Liver (tissue), 9 donors: Measurements from ENCODE around the gene LPAR2. TPM values are rescaled to one million over a fixed set of nuclear protein-coding genes. Genes with fewer than 3 reads are reported as not detected.

Experiments
- DNase-seq: peaks from one replicate; pipeline ENCODE4 v3.0.0-alpha.2; 2017; ENCODE audit warnings: low spot score
- H3K27ac ChIP-seq, 2 donors: one replicate each; pipeline ENCODE4 v1.7.0; 2013; ENCODE audit warnings: inconsistent platforms in 2 of 2, low read length in 2 of 2, control low read depth in 1 of 2, low read depth in 1 of 2, mild to moderate bottlenecking in 1 of 2
- H3K27me3 ChIP-seq, 4 donors: one replicate each; pipeline versions ENCODE4 v1.6.1 to v1.7.0; 2013; ENCODE audit warnings: low read length in 3 of 4, inconsistent platforms in 1 of 4, mild to moderate bottlenecking in 1 of 4, moderate library complexity in 1 of 4; ENCODE audit not compliant: control insufficient read depth in 4 of 4, insufficient read depth in 4 of 4
- H3K36me3 ChIP-seq, 4 donors: one replicate each; pipeline versions ENCODE4 v1.6.1 to v1.7.0; 2013; ENCODE audit warnings: low read length in 3 of 4, mild to moderate bottlenecking in 3 of 4, low read depth in 1 of 4, moderate library complexity in 1 of 4; ENCODE audit not compliant: control insufficient read depth in 4 of 4, insufficient read depth in 3 of 4
- H3K4me1 ChIP-seq, 4 donors: one replicate each; pipeline versions ENCODE4 v1.6.1 to v1.7.0; 2013; ENCODE audit warnings: low read length in 3 of 4, mild to moderate bottlenecking in 3 of 4, moderate library complexity in 1 of 4; ENCODE audit not compliant: control insufficient read depth in 4 of 4, insufficient read depth in 4 of 4
- H3K4me3 ChIP-seq, 3 donors: one replicate each; pipeline versions ENCODE4 v1.6.1 to v1.7.0; 2013; ENCODE audit warnings: low read length in 3 of 3, control low read depth in 1 of 3, low read depth in 1 of 3, mild to moderate bottlenecking in 1 of 3
- H3K9ac ChIP-seq, 2 donors: one replicate each; pipeline ENCODE4 v1.7.0; 2013; ENCODE audit warnings: low read length in 2 of 2, mild to moderate bottlenecking in 2 of 2, moderate library complexity in 2 of 2, control low read depth in 1 of 2, low read depth in 1 of 2
- H3K9me3 ChIP-seq, 4 donors: one replicate each; pipeline versions ENCODE4 v1.6.1 to v1.7.0; 2013; ENCODE audit warnings: low read length in 3 of 4; ENCODE audit not compliant: control insufficient read depth in 4 of 4
- ATF3 ChIP-seq: IDR thresholded peaks from 2 replicates; pipeline ENCODE4 v1.6.1; 2016; ENCODE audit warnings: antibody characterized with exemption
- CTCF ChIP-seq: fragments of 150-350 bp; IDR thresholded peaks from 2 replicates; pipeline ENCODE4 v1.5.1; 2017; ENCODE audit warnings: improper control_type of control experiment, low read depth, low read length; ENCODE audit not compliant: missing input control
- EGR1 ChIP-seq, 2 donors: IDR thresholded peaks; 2 replicates each; pipeline ENCODE4 v1.6.1; 2016 to 2018; ENCODE audit warnings: antibody characterized with exemption in 2 of 2, low read depth in 2 of 2
- FOXA1 ChIP-seq: IDR thresholded peaks from 2 replicates; pipeline ENCODE4 v1.6.1; 2016; ENCODE audit warnings: antibody characterized with exemption
- FOXA2 ChIP-seq: IDR thresholded peaks from 2 replicates; pipeline ENCODE4 v1.6.1; 2016; ENCODE audit warnings: antibody characterized with exemption
- GABPA ChIP-seq, 2 donors: IDR thresholded peaks in 1 of 2; conservative IDR thresholded peaks in 1 of 2; 2 replicates each; pipeline ENCODE4 v1.6.1; 2016; ENCODE audit warnings: antibody characterized with exemption in 2 of 2, mild to moderate bottlenecking in 1 of 2, moderate library complexity in 1 of 2
- HNF4A ChIP-seq, 2 donors: conservative IDR thresholded peaks; 2 replicates each; pipeline ENCODE4 v1.6.1; 2016; ENCODE audit warnings: antibody characterized with exemption in 2 of 2, mild to moderate bottlenecking in 2 of 2
- HNF4G ChIP-seq: IDR thresholded peaks from 2 replicates; pipeline ENCODE4 v1.6.1; 2016; ENCODE audit warnings: antibody characterized with exemption
- JUND ChIP-seq, 2 donors: IDR thresholded peaks; 2 replicates each; pipeline ENCODE4 v1.6.1; 2016; ENCODE audit warnings: antibody characterized with exemption in 2 of 2
- MAX ChIP-seq: IDR thresholded peaks from 2 replicates; pipeline ENCODE4 v1.6.1; 2016; ENCODE audit warnings: antibody characterized with exemption
- NR2F2 ChIP-seq: IDR thresholded peaks from 2 replicates; pipeline ENCODE4 v1.6.1; 2016; ENCODE audit warnings: antibody characterized with exemption
- RAD21 ChIP-seq, 2 donors: IDR thresholded peaks; 2 replicates each; pipeline ENCODE4 v1.6.1; 2016; ENCODE audit warnings: antibody characterized with exemption in 2 of 2, mild to moderate bottlenecking in 2 of 2
- RXRA ChIP-seq, 2 donors: IDR thresholded peaks; 2 replicates each; pipeline ENCODE4 v1.6.1; 2017 to 2018; ENCODE audit warnings: antibody characterized with exemption in 2 of 2, mild to moderate bottlenecking in 1 of 2
- SP1 ChIP-seq: IDR thresholded peaks from 2 replicates; pipeline ENCODE4 v1.6.1; 2018; ENCODE audit warnings: antibody characterized with exemption, mild to moderate bottlenecking
- YY1 ChIP-seq: IDR thresholded peaks from 2 replicates; pipeline ENCODE4 v1.6.1; 2016; ENCODE audit warnings: antibody characterized with exemption, mild to moderate bottlenecking
- WGBS: extraction: QIAGEN DNeasy Blood & Tissue Kit; methylation state at CpG from one replicate; pipeline ENCODE4 v1.1.7; 2013; 5-methylcytosine and 5-hydroxymethylcytosine counted together
- polyA plus RNA-seq, 2 donors: library from polyadenylated mRNA; stranded (reverse) in 1 of 2; unstranded in 1 of 2; fragments of 200-250 nt in 1 of 2; fragments of >200 nt in 1 of 2; fragmentation: Nextera tagmentation in 1 of 2; extraction: Ambion mirVana in 1 of 2; gene quantifications; one replicate each; pipeline versions ENCODE4 v1.2.1 to v1.2.3, GENCODE V29; 2013 to 2015
- total RNA-seq, 2 donors: library from RNA; depleted of rRNA; stranded (reverse); fragments of >200 nt; gene quantifications; one replicate each; pipeline ENCODE4 v1.2.3, GENCODE V29; 2014
- TF ChIP-seq, protein P1 (sequence below): IDR thresholded peaks from 2 replicates; pipeline ENCODE4 v1.6.1; 2016; ENCODE audit warnings: antibody characterized with exemption, mild to moderate bottlenecking
- TF ChIP-seq, protein P2 (sequence below): IDR thresholded peaks from 2 replicates; pipeline ENCODE4 v1.6.1; 2016; ENCODE audit warnings: antibody characterized with exemption
- donor health status: healthy.
- donor health status: healthy.
- donor health status: healthy.
- donor health status: healthy.
- donor health status: healthy.

Gene LPAR2
- total RNA-seq (1 to 10 TPM; 1.0 to 3.4 TPM), polyA plus RNA-seq (1 to 10 TPM; 1.0 to 1.3 TPM)

GRCh38 chr19:19627621-19628500 is at the start of gene LPAR2:
Gene LPAR2, minus strand, starts transcription at chr19:19628220. Its CDS starts 945 bp downstream, at chr19:19627275.
- 5% methylated on average over 87 of the region's 87 CpGs for WGBS
- no peak within 1 kb of the TSS for H3K9ac ChIP-seq
- no peaks in the 10 kb centered on the region for H3K9me3 ChIP-seq
- TF ChIP-seq CTCF (no peak), RAD21 (IDR thresholded peaks at IDR 0.05) (no peak), RXRA (IDR thresholded peaks at IDR 0.05) (no peak), HNF4G (no peak), JUND (IDR thresholded peaks at IDR 0.05) (no peak), NR2F2 (no peak), GABPA (IDR thresholded peaks at IDR 0.05 in 1 of 2, conservative IDR thresholded peaks at IDR 0.05 in 1 of 2) (no peak), FOXA1 (no peak)
- TF ChIP-seq, protein P1, sequence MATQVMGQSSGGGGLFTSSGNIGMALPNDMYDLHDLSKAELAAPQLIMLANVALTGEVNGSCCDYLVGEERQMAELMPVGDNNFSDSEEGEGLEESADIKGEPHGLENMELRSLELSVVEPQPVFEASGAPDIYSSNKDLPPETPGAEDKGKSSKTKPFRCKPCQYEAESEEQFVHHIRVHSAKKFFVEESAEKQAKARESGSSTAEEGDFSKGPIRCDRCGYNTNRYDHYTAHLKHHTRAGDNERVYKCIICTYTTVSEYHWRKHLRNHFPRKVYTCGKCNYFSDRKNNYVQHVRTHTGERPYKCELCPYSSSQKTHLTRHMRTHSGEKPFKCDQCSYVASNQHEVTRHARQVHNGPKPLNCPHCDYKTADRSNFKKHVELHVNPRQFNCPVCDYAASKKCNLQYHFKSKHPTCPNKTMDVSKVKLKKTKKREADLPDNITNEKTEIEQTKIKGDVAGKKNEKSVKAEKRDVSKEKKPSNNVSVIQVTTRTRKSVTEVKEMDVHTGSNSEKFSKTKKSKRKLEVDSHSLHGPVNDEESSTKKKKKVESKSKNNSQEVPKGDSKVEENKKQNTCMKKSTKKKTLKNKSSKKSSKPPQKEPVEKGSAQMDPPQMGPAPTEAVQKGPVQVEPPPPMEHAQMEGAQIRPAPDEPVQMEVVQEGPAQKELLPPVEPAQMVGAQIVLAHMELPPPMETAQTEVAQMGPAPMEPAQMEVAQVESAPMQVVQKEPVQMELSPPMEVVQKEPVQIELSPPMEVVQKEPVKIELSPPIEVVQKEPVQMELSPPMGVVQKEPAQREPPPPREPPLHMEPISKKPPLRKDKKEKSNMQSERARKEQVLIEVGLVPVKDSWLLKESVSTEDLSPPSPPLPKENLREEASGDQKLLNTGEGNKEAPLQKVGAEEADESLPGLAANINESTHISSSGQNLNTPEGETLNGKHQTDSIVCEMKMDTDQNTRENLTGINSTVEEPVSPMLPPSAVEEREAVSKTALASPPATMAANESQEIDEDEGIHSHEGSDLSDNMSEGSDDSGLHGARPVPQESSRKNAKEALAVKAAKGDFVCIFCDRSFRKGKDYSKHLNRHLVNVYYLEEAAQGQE: no peak
- H3K27me3 ChIP-seq: peaks cover 0 to 2% (median 0%) of the 10 kb centered on the region in 4 donors
- peaks cover 0 to 3% (median 0%) of the 10 kb centered on the region in 4 donors for H3K36me3 ChIP-seq
- peak; percentile 34 for DNase-seq
- H3K27ac ChIP-seq: peak within 1 kb of the TSS in 1 of 2 donors; percentile 28
- peaks cover 0 to 8% (median 3%) of the 10 kb centered on the region in 4 donors for H3K4me1 ChIP-seq
- peak within 1 kb of the TSS in 1 of 3 donors; percentile 44 for H3K4me3 ChIP-seq

DNA sequence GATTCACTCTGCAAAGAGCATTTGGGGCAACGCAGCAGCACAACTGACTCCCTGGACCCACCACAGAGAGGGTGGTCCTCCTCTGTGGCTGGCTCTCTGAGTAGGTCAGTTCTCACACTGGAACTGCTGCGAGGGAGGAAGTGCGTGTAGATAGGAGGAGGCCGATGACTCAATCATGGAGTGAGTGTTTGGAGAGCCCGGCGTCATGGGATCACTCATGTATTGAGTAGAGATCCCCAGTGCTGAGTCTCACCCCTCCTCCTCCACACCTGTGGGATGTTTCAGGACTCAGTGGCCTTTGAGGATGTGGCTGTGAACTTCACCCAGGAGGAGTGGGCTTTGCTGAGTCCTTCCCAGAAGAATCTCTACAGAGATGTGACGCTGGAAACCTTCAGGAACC is 49.6 kb upstream of the LPAR2 start:
- Histone ChIP-seq H3K27me3 (no peaks in the 10 kb centered on the region), H3K9ac (no peak overlapping the region), H3K27ac (no peak overlapping the region), H3K4me3 (peak overlapping the region in 2 of 3 donors; percentile 9 to 53), H3K4me1 (no peaks in the 10 kb centered on the region), H3K36me3 (peaks cover 10 to 50% (median 38%) of the 10 kb centered on the region in 4 donors), H3K9me3 (peaks cover 26 to 57% (median 34%) of the 10 kb centered on the region in 4 donors)
- WGBS: 97% methylated on average over 7 of the region's 7 CpGs
- no peak for DNase-seq
- TF ChIP-seq EGR1 (IDR thresholded peaks at IDR 0.05; ENCODE audit: low read depth in 2 of 2) (no peak), HNF4A (conservative IDR thresholded peaks at IDR 0.05) (no peak), NR2F2 (no peak), FOXA1 (no peak), GABPA (IDR thresholded peaks at IDR 0.05 in 1 of 2, conservative IDR thresholded peaks at IDR 0.05 in 1 of 2) (no peak), HNF4G (no peak), YY1 (no peak), ATF3 (no peak), FOXA2 (no peak), MAX (no peak), SP1 (no peak)
- TF ChIP-seq, protein P2, sequence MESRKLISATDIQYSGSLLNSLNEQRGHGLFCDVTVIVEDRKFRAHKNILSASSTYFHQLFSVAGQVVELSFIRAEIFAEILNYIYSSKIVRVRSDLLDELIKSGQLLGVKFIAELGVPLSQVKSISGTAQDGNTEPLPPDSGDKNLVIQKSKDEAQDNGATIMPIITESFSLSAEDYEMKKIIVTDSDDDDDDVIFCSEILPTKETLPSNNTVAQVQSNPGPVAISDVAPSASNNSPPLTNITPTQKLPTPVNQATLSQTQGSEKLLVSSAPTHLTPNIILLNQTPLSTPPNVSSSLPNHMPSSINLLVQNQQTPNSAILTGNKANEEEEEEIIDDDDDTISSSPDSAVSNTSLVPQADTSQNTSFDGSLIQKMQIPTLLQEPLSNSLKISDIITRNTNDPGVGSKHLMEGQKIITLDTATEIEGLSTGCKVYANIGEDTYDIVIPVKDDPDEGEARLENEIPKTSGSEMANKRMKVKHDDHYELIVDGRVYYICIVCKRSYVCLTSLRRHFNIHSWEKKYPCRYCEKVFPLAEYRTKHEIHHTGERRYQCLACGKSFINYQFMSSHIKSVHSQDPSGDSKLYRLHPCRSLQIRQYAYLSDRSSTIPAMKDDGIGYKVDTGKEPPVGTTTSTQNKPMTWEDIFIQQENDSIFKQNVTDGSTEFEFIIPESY: no peak
- TF ChIP-seq, protein P1: no peak
